Thyroid gland (tissue), 4 donors: ENCODE results near the gene PTPN22. TPM values are rescaled to one million over a fixed set of nuclear protein-coding genes. Genes with fewer than 3 reads are reported as not detected.

Source experiments
- DNase-seq, 2 donors: peaks; one replicate each; pipeline ENCODE4 v3.0.0-alpha.2; 2019
- H3K27ac ChIP-seq, 3 donors: fragments of 200-600 bp; sonication (generic); 1 replicate in 2 of 3; 2 replicates in 1 of 3; pipeline ENCODE4 v1.5.1; 2016 to 2019; ENCODE audit warnings: mild to moderate bottlenecking in 1 of 3, moderate library complexity in 1 of 3
- H3K27me3 ChIP-seq: fragments of 200-600 bp; sonication (generic); one replicate; pipeline ENCODE4 v1.5.1; 2019
- H3K36me3 ChIP-seq, 2 donors: fragments of 200-600 bp; sonication (generic); one replicate each; pipeline ENCODE4 v1.5.1; 2016 to 2019
- H3K4me1 ChIP-seq, 2 donors: fragments of 200-600 bp; sonication (generic); one replicate each; pipeline ENCODE4 v1.5.1; 2017 to 2019
- H3K4me3 ChIP-seq, 3 donors: fragments of 200-600 bp; sonication (generic); replicated peaks in 1 of 3; 1 replicate in 2 of 3; 2 replicates in 1 of 3; pipeline ENCODE4 v1.5.1; 2016; ENCODE audit warnings: mild to moderate bottlenecking in 1 of 3
- H3K9me3 ChIP-seq: fragments of 200-600 bp; sonication (generic); one replicate; pipeline ENCODE4 v1.5.1; 2017
- POLR2A ChIP-seq, 2 donors: fragments of 450-650 bp; IDR thresholded peaks; one replicate each; pipeline ENCODE4 v1.6.1; 2017; ENCODE audit warnings: antibody characterized with exemption in 2 of 2, mild to moderate bottlenecking in 2 of 2, moderate library complexity in 1 of 2
- WGBS, 2 donors: methylation state at CpG; one replicate each; pipeline ENCODE4 v1.1.5; 2017; 5-methylcytosine and 5-hydroxymethylcytosine counted together
- intact Hi-C: fragments of 100-400 bp; cut with DNase I; formaldehyde crosslinking; loops from one replicate; pipeline ENCODE4 v1.15.1; 2023
- total RNA-seq, 4 donors: library from RNA; depleted of rRNA; stranded (reverse); fragments of >200 nt; gene quantifications; one replicate each; pipeline ENCODE4 v1.2.3, GENCODE V29; 2016
- TF ChIP-seq, protein P1 (sequence below), 6 experiments: fragments of 200-600 bp in 3 of 6; fragments of 450-650 bp in 3 of 6; sonication (generic) in 3 of 6; IDR thresholded peaks; one replicate each; pipeline ENCODE4 v1.5.1; 2016 to 2019; ENCODE audit warnings: antibody characterized with exemption in 6 of 6, mild to moderate bottlenecking in 2 of 6, inconsistent platforms in 1 of 6, moderate library complexity in 1 of 6

The PTPN22 gene
- total RNA-seq, 4 donors from 2014 or later = 0.89 to 6.2 (median 2.6) TPM; not detected in 1

DNA sequence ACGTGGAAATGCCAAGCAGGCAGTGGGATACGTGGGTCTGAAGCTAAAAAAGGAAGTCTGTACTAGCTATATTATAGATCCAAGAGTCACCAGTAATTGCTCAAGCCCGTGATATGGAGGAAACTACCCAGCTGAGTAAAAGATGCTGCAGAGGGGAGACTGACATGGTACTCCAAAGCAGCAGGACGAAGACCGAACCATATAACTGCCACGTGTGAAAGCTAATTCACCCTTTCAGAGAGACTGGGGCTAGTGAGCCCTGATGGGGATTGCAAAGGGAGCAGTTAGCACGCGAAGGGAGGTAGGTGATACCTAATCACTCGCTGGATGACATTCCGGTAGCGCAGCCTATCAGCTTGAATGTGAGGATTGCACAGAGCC is 32.8 kb upstream of the PTPN22 start:
- 2 to 4% methylated on average over 9 to 11 of the region's 11 CpGs for WGBS, 2 donors
- Histone ChIP-seq H3K27me3 (no peaks in the 10 kb centered on the region), H3K9me3 (no peaks in the 10 kb centered on the region), H3K27ac (peak overlapping the region; percentile 58 to 94 (median 93)), H3K4me3 (peak overlapping the region; percentile 21 to 58 (median 43)), H3K4me1 (peaks cover 8 to 17% of the 10 kb centered on the region in 2 donors), H3K36me3 (no peaks in the 10 kb centered on the region)
- intact Hi-C loops = loop anchor here (2.0 to 10.0 kb wide), 2 partner anchors 25 to 69 kb away; partner anchors contain the start of gene HIPK1
- no peak for DNase-seq
- no peak for TF ChIP-seq POLR2A (IDR thresholded peaks at IDR 0.05)
- TF ChIP-seq, protein P1, sequence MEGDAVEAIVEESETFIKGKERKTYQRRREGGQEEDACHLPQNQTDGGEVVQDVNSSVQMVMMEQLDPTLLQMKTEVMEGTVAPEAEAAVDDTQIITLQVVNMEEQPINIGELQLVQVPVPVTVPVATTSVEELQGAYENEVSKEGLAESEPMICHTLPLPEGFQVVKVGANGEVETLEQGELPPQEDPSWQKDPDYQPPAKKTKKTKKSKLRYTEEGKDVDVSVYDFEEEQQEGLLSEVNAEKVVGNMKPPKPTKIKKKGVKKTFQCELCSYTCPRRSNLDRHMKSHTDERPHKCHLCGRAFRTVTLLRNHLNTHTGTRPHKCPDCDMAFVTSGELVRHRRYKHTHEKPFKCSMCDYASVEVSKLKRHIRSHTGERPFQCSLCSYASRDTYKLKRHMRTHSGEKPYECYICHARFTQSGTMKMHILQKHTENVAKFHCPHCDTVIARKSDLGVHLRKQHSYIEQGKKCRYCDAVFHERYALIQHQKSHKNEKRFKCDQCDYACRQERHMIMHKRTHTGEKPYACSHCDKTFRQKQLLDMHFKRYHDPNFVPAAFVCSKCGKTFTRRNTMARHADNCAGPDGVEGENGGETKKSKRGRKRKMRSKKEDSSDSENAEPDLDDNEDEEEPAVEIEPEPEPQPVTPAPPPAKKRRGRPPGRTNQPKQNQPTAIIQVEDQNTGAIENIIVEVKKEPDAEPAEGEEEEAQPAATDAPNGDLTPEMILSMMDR (IDR thresholded peaks at IDR 0.05) = no peak

DNA sequence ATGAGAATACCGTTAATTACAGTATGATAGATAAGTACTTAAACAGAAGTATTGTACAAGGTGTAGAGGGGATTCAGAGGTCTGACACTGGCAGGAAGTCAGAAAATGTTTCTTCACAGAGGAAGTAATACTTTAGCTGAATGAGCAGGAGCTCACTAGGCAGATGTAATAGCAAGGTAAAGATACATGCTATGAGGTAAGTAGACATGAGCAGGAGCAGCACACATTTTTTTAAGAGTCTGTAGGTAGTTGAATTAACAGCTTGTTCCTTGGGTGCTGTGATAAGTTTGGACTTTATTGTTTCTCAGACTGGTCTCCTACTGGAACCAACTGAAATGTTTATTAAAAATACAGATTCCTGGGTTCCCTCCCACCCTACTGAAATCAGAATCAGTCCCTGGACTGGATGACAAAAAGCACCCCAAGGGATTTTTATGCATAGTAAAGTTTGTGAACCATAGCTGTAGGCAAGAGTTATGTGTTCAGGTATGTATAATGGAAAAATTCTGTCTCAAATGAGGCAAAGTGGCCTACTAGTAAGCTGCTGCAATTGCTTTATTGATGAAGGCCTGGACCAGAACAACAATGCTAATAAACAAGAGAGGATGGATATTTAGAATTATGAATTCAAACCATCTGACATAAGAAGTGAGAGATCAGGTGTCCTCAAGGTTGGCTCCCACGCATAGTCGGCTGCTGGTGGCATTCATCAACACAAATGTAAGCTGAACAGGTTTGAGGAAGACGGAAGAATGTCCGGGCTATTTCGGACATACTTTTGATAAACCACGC is 32.2 kb upstream of the PTPN22 start:
- Histone ChIP-seq H3K9me3 (no peaks in the 10 kb centered on the region), H3K27me3 (no peaks in the 10 kb centered on the region), H3K4me3 (peak overlapping the region in 2 of 3 donors; percentile 43 to 58), H3K4me1 (peaks cover 8 to 21% of the 10 kb centered on the region in 2 donors), H3K27ac (peak overlapping the region in 2 of 3 donors; percentile 93 to 94), H3K36me3 (no peaks in the 10 kb centered on the region)
- 39 to 45% methylated on average over 7 of the region's 7 CpGs for WGBS, 2 donors
- TF ChIP-seq, protein P1 (IDR thresholded peaks at IDR 0.05) = no peak
- intact Hi-C loops = loop anchor here (2.0 to 10.0 kb wide), 2 partner anchors 25 to 69 kb away; partner anchors contain the start of gene HIPK1
- DNase-seq = peak in 1 of 2 donors; percentile 6

GRCh38 chr1:113901191-113901590 is 29.7 kb upstream of the PTPN22 start:
- TF ChIP-seq, protein P1 (IDR thresholded peaks at IDR 0.05) = no peak
- TF ChIP-seq POLR2A (IDR thresholded peaks at IDR 0.05) = no peak
- intact Hi-C loops = loop anchor here (10.0 kb wide), 1 partner anchor 66 kb away; no protein-coding TSS in a partner anchor

GRCh38 chr1:113899111-113899510 is 27.6 kb upstream of the PTPN22 start:
- peaks cover 4 to 29% of the 10 kb centered on the region in 2 donors for H3K4me1 ChIP-seq
- H3K9me3 ChIP-seq = no peaks in the 10 kb centered on the region
- no peak for DNase-seq
- TF ChIP-seq, protein P1 (IDR thresholded peaks at IDR 0.05) = no peak
- no peak for TF ChIP-seq POLR2A (IDR thresholded peaks at IDR 0.05)
- peak overlapping the region in 2 of 3 donors; percentile 22 to 30 for H3K27ac ChIP-seq
- H3K4me3 ChIP-seq = no peak overlapping the region
- peaks cover 4 to 15% of the 10 kb centered on the region in 2 donors for H3K36me3 ChIP-seq
- H3K27me3 ChIP-seq = no peaks in the 10 kb centered on the region
- intact Hi-C loops = no loop called here

More at GRCh38 chr1:113901191-113901590, 29.7 kb upstream of the PTPN22 start:
- Histone ChIP-seq H3K4me3 (no peak overlapping the region), H3K27ac (no peak overlapping the region), H3K4me1 (peaks cover 8 to 29% of the 10 kb centered on the region in 2 donors), H3K27me3 (no peaks in the 10 kb centered on the region), H3K36me3 (peaks cover under 1 to 3% of the 10 kb centered on the region in 2 donors), H3K9me3 (no peaks in the 10 kb centered on the region)
- no peak for DNase-seq
- 59 to 66% methylated on average over 3 of the region's 3 CpGs for WGBS, 2 donors

DNA sequence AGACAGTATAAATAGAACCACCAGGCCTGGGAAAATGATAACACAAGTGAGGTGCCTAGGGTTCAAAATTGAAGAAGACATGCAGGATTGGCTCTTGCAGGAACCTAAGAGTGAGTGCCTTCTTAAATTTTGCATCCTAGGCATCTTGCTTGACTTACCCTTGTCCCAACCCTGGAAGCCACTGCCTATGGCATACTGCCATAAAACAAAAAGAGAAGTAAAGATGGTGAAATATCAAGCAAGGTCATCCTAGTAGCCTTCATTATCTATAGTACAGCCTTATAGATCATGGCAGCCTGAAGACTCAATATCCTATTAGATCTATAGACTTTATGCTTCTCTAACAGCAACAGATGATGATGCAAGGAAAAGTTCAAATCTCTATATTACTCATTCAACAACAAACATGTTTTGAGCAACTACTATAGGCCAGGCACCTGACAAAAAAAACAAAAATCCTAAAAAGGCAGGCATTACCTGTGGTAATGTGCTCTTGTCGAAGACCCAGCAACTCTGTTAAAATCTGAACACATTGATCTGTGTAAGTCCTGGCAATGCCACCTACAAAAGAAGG is 26.8 kb upstream of the PTPN22 start:
- no peaks in the 10 kb centered on the region for H3K9me3 ChIP-seq
- H3K4me1 ChIP-seq = peaks cover 0 to 21% of the 10 kb centered on the region in 2 donors
- 97 to 100% methylated on average over 1 of the region's 1 CpG for whole genome bisulfite sequencing, 2 donors
- intact Hi-C loops = no loop called here
- DNase-seq = no peak
- H3K36me3 ChIP-seq = peaks cover 4 to 15% of the 10 kb centered on the region in 2 donors
- no peak overlapping the region for H3K4me3 ChIP-seq
- H3K27me3 ChIP-seq = no peaks in the 10 kb centered on the region
- H3K27ac ChIP-seq = peak overlapping the region in 1 of 3 donors; percentile 22
- no peak for TF ChIP-seq POLR2A (IDR thresholded peaks at IDR 0.05)
- TF ChIP-seq, protein P1 (IDR thresholded peaks at IDR 0.05) = no peak
